GM12872 (cell line): ENCODE results near the gene TAF11L11.
"Not testable (repeated sequence)": the region's sequence is repeated elsewhere in the genome, so short reads cannot be mapped to it uniquely, and the experiment has no call there.

Experiments
- CTCF ChIP-seq: IDR thresholded peaks from 3 replicates; pipeline ENCODE4 v1.5.1; 2011; ENCODE audit warnings: low read depth, mild to moderate bottlenecking, low read length, moderate library complexity; ENCODE audit not compliant: insufficient read depth

TAF11L11 gene

GRCh38 chr5:17603880-17604279, at the start of gene TAF11L11:
TAF11L11 (plus strand) TSS chr5:17604183.
- TF ChIP-seq CTCF: not testable (repeated sequence)

GRCh38 chr5:17585658-17586057, 18.3 kb upstream of the TAF11L11 start, which contains the start of gene TAF11L7:
TAF11L7 (minus strand) TSS chr5:17585758.
- TF ChIP-seq CTCF: not testable (repeated sequence)

- not testable (repeated sequence) for TF ChIP-seq CTCF
Measured at GRCh38 chr5:17590860-17591259, 13.1 kb upstream of the TAF11L11 start, which contains the start of gene TAF11L8. TAF11L8 (minus strand) TSS chr5:17590960.

DNA sequence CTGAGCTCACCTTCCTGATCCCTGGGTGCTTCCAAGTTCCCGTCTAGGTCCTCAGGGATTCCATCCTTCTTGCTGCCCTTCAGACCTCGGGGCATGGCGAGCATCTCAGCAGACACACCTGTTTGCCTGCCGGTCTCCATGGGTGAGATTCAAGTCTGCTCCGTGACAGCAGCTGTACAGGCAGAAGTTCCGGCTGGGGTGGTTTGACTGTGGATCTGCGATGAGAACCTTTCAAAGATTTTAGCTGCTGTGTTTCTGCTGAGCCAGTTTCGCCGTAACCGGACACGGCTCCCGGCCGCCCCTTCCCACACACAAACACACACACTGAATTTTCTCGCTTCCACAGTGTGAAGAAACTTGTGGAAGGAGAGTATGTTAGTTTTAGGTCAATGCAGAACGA, 9.7 kb upstream of the TAF11L11 start, which contains the start of gene TAF11L9:
Gene TAF11L9, minus strand, starts transcription at position 140 of the 400 bp plus-strand sequence.
- TF ChIP-seq CTCF: not testable (repeated sequence)

DNA sequence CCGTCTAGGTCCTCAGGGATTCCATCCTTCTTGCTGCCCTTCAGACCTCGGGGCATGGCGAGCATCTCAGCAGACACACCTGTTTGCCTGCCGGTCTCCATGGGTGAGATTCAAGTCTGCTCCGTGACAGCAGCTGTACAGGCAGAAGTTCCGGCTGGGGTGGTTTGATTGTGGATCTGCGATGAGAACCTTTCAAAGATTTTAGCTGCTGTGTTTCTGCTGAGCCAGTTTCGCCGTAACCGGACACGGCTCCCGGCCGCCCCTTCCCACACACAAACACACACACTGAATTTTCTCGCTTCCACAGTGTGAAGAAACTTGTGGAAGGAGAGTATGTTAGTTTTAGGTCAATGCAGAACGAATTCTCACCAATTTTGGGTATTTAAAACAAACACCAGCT, 6.3 kb upstream of the TAF11L11 start, which contains the start of gene TAF11L10:
Gene TAF11L10, minus strand, starts transcription at position 101 of the 400 bp plus-strand sequence.
- TF ChIP-seq CTCF: not testable (repeated sequence)

GRCh38 chr5:17604951-17605350, 968 bp downstream of the TAF11L11 start:
- no peak for TF ChIP-seq CTCF

GRCh38 chr5:17610092-17610491, 6.1 kb downstream of the TAF11L11 start, which contains the start of gene TAF11L12:
TAF11L12 (plus strand) TSS chr5:17610392.
- not testable (repeated sequence) for TF ChIP-seq CTCF
